ENCODE data around the gene MRTFA.
"Not testable (repeated sequence)": the region's sequence is repeated elsewhere in the genome, so short reads cannot be mapped to it uniquely, and the experiment has no call there.

MRTFA gene

GRCh38 chr22:40383905-40384304 is 252.6 kb downstream of the MRTFA start:
- no peak for DNase-seq

- DNase-seq, result no peak
These were observed 255.1 kb downstream of the MRTFA start for GRCh38 chr22:40381461-40381860.

GRCh38 chr22:40378448-40378847 is 258.1 kb downstream of the MRTFA start:
- DNase-seq, result not testable (repeated sequence)

- DNase-seq, result no peak
These were observed 258.6 kb downstream of the MRTFA start for GRCh38 chr22:40377931-40378330.

GRCh38 chr22:40376149-40376548 is 260.4 kb downstream of the MRTFA start:
- DNase-seq, result no peak

GRCh38 chr22:40374567-40374966 is 262.0 kb downstream of the MRTFA start:
- no peak for DNase-seq

- no peak for DNase-seq
These were observed 267.7 kb downstream of the MRTFA start for GRCh38 chr22:40368836-40369235.

GRCh38 chr22:40368016-40368415 is 268.5 kb downstream of the MRTFA start:
- no peak for DNase-seq

- no peak for DNase-seq
These were observed 269.2 kb downstream of the MRTFA start for GRCh38 chr22:40367342-40367741.

GRCh38 chr22:40366068-40366467 is 270.5 kb downstream of the MRTFA start:
- DNase-seq, result no peak

GRCh38 chr22:40364431-40364830 is 272.1 kb downstream of the MRTFA start:
- DNase-seq, result no peak

- no peak for DNase-seq
These were observed 273.5 kb downstream of the MRTFA start for GRCh38 chr22:40363059-40363458.

GRCh38 chr22:40361100-40361499 is 275.4 kb downstream of the MRTFA start:
- no peak for DNase-seq
